HFF-Myc (cell line): Measurements from ENCODE around the gene GATM.
"Not testable (repeated sequence)": the region's sequence is repeated elsewhere in the genome, so short reads cannot be mapped to it uniquely, and the experiment has no call there.

Experiments used
- DNase-seq: peaks from one replicate; pipeline ENCODE4 v3.0.0-alpha.2; 2011; ENCODE audit warnings: low read depth; ENCODE audit errors: extremely low read depth
- H3K4me3 ChIP-seq: replicated peaks from 2 replicates; pipeline ENCODE4 v1.5.1; 2011; ENCODE audit warnings: low read depth, mild to moderate bottlenecking, control low read depth, low read length
- TF ChIP-seq, protein P1 (sequence below): IDR thresholded peaks from 2 replicates; pipeline ENCODE4 v1.5.1; 2012; ENCODE audit warnings: mild to moderate bottlenecking, low read depth, low read length, control low read depth; ENCODE audit errors: missing control alignments

The GATM gene

DNA sequence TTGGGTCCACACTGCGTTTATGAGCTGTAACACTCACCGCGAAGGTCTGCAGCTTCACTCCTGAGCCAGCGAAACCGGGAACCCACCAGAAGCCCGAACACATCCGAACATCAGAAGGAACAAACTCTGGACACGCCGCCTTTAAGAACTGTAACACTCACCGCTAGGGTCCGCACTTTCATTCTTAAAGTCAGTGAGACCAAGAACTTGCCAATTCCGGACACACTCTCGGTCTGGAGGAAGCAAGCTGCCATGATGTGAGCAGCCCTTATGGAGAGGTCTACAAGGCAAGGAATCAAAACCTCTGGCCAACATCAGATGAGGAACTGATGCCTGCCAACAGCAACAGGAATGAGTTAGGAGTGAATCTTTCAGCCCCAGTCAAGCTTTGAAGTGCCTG, 63.4 kb downstream of the GATM start:
- TF ChIP-seq, protein P1, sequence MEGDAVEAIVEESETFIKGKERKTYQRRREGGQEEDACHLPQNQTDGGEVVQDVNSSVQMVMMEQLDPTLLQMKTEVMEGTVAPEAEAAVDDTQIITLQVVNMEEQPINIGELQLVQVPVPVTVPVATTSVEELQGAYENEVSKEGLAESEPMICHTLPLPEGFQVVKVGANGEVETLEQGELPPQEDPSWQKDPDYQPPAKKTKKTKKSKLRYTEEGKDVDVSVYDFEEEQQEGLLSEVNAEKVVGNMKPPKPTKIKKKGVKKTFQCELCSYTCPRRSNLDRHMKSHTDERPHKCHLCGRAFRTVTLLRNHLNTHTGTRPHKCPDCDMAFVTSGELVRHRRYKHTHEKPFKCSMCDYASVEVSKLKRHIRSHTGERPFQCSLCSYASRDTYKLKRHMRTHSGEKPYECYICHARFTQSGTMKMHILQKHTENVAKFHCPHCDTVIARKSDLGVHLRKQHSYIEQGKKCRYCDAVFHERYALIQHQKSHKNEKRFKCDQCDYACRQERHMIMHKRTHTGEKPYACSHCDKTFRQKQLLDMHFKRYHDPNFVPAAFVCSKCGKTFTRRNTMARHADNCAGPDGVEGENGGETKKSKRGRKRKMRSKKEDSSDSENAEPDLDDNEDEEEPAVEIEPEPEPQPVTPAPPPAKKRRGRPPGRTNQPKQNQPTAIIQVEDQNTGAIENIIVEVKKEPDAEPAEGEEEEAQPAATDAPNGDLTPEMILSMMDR, result peak; percentile 6
- no peak for DNase-seq
- no peak overlapping the region for H3K4me3 ChIP-seq

DNA sequence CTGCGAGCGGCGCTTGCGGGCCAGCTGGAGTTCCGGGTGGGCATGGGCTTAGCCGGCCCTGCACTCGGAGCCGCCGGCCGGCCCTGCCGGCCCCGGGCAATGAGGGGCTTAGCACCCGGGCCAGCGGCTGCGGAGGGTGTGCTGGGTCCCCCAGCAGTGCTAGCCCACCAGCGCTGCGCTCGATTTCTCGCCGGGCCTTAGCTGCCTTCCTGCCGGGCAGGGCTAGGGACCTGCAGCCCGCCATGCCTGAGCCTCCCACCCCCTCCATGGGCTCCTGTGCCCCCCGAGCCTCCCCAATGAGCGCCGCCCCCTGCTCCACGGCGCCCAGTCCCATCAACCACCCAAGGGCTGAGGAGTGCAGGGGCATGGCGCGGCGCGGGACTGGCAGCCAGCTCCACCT, 64.2 kb downstream of the GATM start:
- H3K4me3 ChIP-seq, DNase-seq: not testable (repeated sequence)
